Measurements from ENCODE around the gene RASA3. TPM values are rescaled to one million over a fixed set of nuclear protein-coding genes. Genes with fewer than 3 reads are reported as not detected.

RASA3 gene
- total and polyA plus RNA-seq, 12 donors, result 6.8 to 16.9 (median 10.3) TPM

GRCh38 chr13:114027046-114027715 is 105.2 kb downstream of the RASA3 start:
- intact Hi-C loops (cut with DNase I), result loop anchor here in 1 of 10 donors (5.0 kb wide), 2 partner anchors 40 to 105 kb away; partner anchors contain the start of gene RASA3
- H3K27me3 ChIP-seq, result no peaks in the 10 kb centered on the region
- H3K4me1 ChIP-seq, result peaks cover 12 to 41% (median 36%) of the 10 kb centered on the region in 9 donors
- H3K4me3 ChIP-seq, result peak overlapping the region in 1 of 10 donors; percentile 0
- peak overlapping the region in 7 of 10 donors; percentile 18 to 75 (median 50) for H3K27ac ChIP-seq
- TF ChIP-seq, protein P1, sequence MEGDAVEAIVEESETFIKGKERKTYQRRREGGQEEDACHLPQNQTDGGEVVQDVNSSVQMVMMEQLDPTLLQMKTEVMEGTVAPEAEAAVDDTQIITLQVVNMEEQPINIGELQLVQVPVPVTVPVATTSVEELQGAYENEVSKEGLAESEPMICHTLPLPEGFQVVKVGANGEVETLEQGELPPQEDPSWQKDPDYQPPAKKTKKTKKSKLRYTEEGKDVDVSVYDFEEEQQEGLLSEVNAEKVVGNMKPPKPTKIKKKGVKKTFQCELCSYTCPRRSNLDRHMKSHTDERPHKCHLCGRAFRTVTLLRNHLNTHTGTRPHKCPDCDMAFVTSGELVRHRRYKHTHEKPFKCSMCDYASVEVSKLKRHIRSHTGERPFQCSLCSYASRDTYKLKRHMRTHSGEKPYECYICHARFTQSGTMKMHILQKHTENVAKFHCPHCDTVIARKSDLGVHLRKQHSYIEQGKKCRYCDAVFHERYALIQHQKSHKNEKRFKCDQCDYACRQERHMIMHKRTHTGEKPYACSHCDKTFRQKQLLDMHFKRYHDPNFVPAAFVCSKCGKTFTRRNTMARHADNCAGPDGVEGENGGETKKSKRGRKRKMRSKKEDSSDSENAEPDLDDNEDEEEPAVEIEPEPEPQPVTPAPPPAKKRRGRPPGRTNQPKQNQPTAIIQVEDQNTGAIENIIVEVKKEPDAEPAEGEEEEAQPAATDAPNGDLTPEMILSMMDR (IDR thresholded peaks at IDR 0.05), result no peak
- peak; percentile 53 to 74 for DNase-seq
- peak in 7 of 8 donors; percentile 61 to 74 (median 63) for ATAC-seq
- 42 to 48% methylated on average over 21 of the region's 21 CpGs for WGBS, 2 donors
- peaks cover 0 to 57% (median 0%) of the 10 kb centered on the region in 9 donors for H3K36me3 ChIP-seq
- H3K9me3 ChIP-seq, result no peaks in the 10 kb centered on the region

GRCh38 chr13:114026481-114026880 is 105.9 kb downstream of the RASA3 start:
- H3K27ac ChIP-seq, result peak overlapping the region in 7 of 10 donors; percentile 35 to 75 (median 50)
- peak in 1 of 2 donors; percentile 9 for DNase-seq
- peaks cover 0 to 64% (median 1%) of the 10 kb centered on the region in 9 donors for H3K36me3 ChIP-seq
- H3K27me3 ChIP-seq, result no peaks in the 10 kb centered on the region
- H3K9me3 ChIP-seq, result no peaks in the 10 kb centered on the region
- H3K4me1 ChIP-seq, result peaks cover 9 to 34% (median 29%) of the 10 kb centered on the region in 9 donors
- intact Hi-C loops (cut with DNase I), result loop anchor here in 1 of 10 donors (5.0 kb wide), 2 partner anchors 41 to 106 kb away; partner anchors contain the start of gene RASA3
- peak overlapping the region in 1 of 10 donors; percentile 0 for H3K4me3 ChIP-seq
- TF ChIP-seq, protein P1 (IDR thresholded peaks at IDR 0.05), result no peak
- peak in 3 of 8 donors; percentile 1 to 32 (median 18) for ATAC-seq
- 79 to 80% methylated on average over 11 of the region's 11 CpGs for WGBS, 2 donors

GRCh38 chr13:114025714-114026431 is 106.5 kb downstream of the RASA3 start:
- Histone ChIP-seq H3K4me3 (no peak overlapping the region), H3K36me3 (peaks cover 0 to 65% (median 7%) of the 10 kb centered on the region in 9 donors), H3K27ac (peak overlapping the region in 4 of 10 donors; percentile 2 to 75 (median 43)), H3K27me3 (no peaks in the 10 kb centered on the region), H3K9me3 (no peaks in the 10 kb centered on the region), H3K4me1 (peaks cover 8 to 30% (median 27%) of the 10 kb centered on the region in 9 donors)
- intact Hi-C loops (cut with DNase I), result loop anchor here in 1 of 10 donors (5.0 kb wide), 2 partner anchors 41 to 106 kb away; partner anchors contain the start of gene RASA3
- peak in 1 of 2 donors; percentile 26 for DNase-seq
- WGBS, 2 donors, result 72 to 76% methylated on average over 25 of the region's 25 CpGs
- TF ChIP-seq, protein P1 (IDR thresholded peaks at IDR 0.05), result no peak
- ATAC-seq, result peak; percentile 27 to 59 (median 48)

GRCh38 chr13:114025405-114025713 is 107.1 kb downstream of the RASA3 start:
- TF ChIP-seq, protein P1 (IDR thresholded peaks at IDR 0.05), result no peak
- DNase-seq (no peak), ATAC-seq (no peak)
- H3K4me1 ChIP-seq, result peaks cover 8 to 30% (median 27%) of the 10 kb centered on the region in 9 donors
- 80 to 87% methylated on average over 4 of the region's 4 CpGs for WGBS, 2 donors
- H3K27me3 ChIP-seq, result no peaks in the 10 kb centered on the region
- intact Hi-C loops (cut with DNase I), result loop anchor here in 1 of 10 donors (5.0 kb wide), 2 partner anchors 42 to 107 kb away; partner anchors contain the start of gene RASA3
- no peak overlapping the region for H3K4me3 ChIP-seq
- no peak overlapping the region for H3K27ac ChIP-seq
- no peaks in the 10 kb centered on the region for H3K9me3 ChIP-seq
- H3K36me3 ChIP-seq, result peaks cover 0 to 70% (median 9%) of the 10 kb centered on the region in 9 donors

Measured in heart right ventricle (tissue), 16 donors.